ENCODE data around the gene PRKCSH. TPM values are rescaled to one million over a fixed set of nuclear protein-coding genes. Genes with fewer than 3 reads are reported as not detected.
"Not testable (repeated sequence)": the region's sequence is repeated elsewhere in the genome, so short reads cannot be mapped to it uniquely, and the experiment has no call there.

The PRKCSH gene
- total RNA-seq, 1 donor from 2014 or later: 288 TPM

DNA sequence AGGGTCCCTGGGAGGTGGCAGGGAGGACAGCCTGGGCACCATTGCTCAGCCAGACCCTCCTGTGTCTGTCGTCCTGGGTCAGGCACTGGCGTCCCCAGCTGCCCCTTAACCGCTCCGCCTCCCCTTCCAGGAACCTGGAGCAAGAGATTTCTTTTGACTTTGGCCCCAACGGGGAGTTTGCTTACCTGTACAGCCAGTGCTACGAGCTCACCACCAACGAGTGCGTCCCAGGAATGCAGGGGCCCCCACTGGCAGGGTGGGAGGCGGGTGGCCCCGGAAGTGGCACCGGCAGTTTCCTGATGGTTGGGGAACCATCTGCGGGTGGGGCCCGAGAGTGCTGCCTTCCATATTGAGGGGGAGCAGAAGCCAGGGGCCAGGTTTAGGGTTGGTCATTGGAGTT, 13.0 kb downstream of the PRKCSH start:
- no peak for DNase-seq (ENCODE audit: extremely low read depth, low read depth, low spot score)

DNA sequence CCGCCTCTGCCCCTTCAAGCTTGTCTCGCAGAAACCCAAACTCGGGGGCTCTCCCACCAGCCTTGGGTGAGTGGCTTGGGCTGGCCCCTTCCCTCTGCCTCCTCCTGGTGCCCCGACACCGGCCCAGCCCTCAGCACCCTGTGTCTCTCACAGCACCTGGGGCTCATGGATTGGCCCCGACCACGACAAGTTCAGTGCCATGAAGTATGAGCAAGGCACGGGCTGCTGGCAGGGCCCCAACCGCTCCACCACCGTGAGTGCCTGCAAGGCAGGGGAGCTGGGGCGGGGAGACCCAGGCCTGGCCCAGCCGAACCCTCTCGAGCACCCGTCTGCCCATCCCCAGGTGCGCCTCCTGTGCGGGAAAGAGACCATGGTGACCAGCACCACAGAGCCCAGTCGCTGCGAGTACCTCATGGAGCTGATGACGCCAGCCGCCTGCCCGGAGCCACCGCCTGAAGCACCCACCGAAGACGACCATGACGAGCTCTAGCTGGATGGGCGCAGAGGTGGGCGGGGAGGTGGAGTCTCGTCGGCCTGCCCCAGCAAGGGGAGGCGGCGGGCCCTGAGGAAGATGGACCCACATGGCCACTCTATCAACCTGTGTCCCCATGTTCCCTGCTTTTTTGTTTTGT, 13.6 kb downstream of the PRKCSH start:
- no peak for DNase-seq (ENCODE audit: extremely low read depth, low read depth, low spot score)

- no peak for DNase-seq (ENCODE audit: extremely low read depth, low read depth, low spot score)
These were observed 15.3 kb downstream of the PRKCSH start for GRCh38 chr19:11450570-11451326.

GRCh38 chr19:11451327-11451870, 16.0 kb downstream of the PRKCSH start:
- no peak for DNase-seq (ENCODE audit: extremely low read depth, low read depth, low spot score)

DNA sequence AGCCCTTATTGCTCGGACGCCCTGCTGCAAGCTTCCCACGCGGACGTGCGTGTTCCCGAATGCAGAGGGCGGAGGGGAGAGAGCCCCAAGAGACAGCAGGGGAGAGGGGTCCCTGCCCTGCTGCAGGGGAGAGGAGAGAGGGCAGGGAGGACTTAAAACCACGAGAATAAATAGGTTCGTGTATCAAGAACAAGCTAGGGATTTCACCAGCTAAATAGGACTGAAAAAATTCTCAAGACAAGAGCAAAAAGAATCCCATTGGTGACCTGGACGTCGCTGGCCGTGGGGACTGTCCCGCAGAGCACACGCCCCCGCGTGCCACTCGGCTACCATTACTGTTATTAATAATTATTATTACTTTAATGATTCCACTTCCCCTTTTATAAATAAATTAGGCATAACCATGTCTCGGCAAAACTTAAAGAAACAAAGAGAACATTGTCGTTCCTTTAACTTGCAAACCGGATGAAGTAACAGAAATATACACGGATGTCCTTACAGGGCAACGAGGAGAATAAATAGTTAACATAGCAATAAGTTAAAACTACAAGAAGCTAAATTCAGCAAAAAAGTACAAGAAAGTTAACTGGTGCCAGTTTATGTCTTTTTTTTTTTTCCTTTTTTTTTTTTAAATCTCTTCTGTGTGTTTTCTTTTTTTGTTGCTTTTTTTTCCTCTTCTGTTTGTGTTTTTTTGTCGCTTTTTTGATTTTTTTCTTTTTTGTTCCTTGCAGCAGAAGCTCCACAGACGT, 16.6 kb downstream of the PRKCSH start:
- no peak for DNase-seq (ENCODE audit: extremely low read depth, low read depth, low spot score)

GRCh38 chr19:11452620-11453310, 17.3 kb downstream of the PRKCSH start:
- DNase-seq (ENCODE audit: extremely low read depth, low read depth, low spot score): no peak

DNA sequence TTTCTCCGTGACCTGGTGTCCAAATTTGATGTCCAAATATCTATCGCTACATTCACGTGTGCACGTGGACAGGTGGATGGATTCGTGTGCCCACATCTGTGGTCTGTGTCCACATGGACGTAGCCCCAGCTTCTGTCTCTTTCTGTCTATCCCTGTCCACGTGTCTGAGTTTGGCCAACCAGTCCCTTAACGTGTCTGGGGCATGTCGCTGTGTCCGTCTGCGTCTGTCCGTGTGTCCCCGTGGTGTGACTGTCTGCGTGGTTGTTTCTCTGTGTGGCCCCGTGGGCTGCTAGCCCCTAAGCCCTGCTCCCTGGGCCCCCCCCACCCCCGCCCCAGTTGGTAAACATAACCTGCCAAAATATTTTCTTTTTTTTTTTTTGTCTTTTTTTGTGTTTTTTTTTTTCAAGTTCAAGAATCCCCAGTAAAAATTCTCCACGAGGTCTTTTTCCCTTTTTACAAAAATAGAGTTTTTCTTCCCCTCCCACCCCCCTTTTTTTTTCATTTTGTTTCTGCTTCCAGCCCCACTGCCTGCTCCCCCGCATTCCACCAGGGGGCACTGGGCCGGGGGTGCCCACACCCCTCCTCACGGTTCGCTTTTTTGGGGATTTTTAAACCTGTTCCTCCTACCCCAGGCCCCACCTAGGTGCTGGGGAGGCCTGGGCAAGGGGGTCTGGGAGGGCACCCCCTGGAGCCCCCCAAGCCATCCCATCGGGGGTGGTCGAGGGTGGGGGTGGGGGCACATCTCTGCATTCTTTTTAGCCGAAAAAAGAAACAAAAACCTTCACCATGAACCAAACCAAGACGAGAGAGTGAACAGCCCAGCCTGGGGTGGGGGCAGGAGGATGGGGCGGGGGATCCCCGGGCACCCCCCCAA, 18.3 kb downstream of the PRKCSH start:
- DNase-seq (ENCODE audit: extremely low read depth, low read depth, low spot score): no peak

- DNase-seq (ENCODE audit: extremely low read depth, low read depth, low spot score): not testable (repeated sequence)
These were observed 19.8 kb downstream of the PRKCSH start for GRCh38 chr19:11455233-11455554.

DNA sequence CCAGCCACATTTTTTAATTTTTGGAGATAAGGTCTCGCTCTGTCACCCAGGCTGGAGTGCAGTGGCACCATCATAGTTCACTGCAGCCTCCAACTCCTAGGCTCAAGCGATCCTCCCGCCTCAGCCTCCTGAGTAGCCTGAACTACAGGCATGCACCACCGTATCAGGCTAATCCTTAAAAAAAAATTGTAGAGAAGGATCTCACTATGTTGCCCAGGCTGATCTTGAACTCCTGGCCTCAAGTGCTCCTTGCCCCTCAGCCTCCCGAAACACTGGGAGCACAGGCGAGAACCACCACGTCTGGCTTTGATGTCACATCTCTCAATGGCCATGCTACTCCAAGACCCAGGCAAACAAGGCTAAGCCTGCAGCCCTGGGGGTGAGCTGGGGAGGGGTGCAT, 21.2 kb downstream of the PRKCSH start:
- DNase-seq (ENCODE audit: extremely low read depth, low read depth, low spot score): no peak

- no peak for DNase-seq (ENCODE audit: extremely low read depth, low read depth, low spot score)
These were observed 21.7 kb downstream of the PRKCSH start for GRCh38 chr19:11457115-11457514.

DNA sequence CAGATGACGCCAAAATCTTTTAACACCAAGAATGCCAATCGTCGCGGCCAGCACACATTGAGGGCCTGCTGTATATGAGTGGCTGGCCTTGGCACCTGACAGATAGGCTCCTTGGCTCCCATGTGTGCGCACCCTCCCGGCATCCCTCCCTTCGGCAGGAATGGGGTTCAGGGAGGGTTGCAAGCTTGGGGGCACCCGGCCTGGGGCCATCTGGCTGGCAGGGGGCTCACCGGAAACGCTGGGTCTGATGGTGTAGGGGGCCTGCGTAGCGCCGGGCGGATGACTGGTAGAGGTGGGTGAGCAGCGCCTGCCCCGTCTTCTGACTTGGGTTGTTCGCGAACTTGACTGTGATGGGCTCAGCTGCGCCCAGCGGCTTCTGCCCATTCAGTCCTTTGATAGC, 22.4 kb downstream of the PRKCSH start:
- no peak for DNase-seq (ENCODE audit: extremely low read depth, low read depth, low spot score)

DNA sequence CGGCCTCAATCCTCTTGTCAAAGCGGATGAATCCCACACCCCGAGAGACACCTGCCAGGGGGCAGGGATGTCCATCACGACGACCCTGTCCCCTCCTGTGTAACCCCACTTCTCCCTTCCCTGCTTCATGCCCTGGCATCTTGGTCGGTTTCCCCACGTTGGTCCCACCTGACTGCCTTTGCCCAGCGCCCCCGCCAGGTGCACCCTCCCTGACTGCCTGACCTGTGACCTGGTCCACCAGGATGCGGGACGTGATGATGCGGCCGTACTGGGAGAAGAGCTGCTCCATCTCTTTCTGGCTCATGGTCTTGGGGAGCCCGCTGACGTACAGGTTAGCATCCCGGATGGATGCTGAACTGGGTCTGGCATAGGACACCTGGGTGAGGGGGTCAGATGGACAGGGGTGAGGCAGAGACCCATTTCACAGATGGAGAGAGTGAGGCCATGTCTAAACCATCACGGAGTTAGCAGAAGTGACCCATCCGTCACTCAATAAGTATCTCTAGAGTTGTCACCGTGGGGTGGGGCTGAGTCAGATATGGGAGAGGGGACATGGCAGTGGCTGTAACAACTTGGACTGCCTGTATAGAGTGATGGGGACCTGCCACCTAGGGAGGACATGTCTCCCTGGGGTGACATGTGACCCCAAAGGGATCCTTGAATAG, 22.9 kb downstream of the PRKCSH start:
- no peak for DNase-seq (ENCODE audit: extremely low read depth, low read depth, low spot score)

DNA sequence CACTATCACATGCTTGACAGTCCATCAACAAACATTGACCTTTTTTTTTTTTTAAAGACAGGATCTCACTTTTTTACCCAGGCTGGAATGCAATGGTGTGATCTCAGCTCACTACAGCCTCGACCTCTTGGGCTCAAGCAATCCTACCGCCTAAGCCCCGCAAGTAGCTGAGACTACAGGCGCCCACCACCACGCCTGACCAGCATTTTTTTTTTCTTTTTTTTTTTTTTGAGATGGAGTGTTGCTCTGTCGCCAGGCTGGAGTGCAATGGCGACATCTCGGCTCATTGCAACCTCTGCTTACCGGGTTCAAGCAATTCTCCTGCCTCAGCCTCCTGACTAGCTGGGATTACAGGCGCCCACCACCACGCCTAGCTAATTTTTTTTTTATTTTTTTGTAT, 23.5 kb downstream of the PRKCSH start:
- DNase-seq (ENCODE audit: extremely low read depth, low read depth, low spot score): not testable (repeated sequence)

- DNase-seq (ENCODE audit: extremely low read depth, low read depth, low spot score): no peak
These were observed 24.8 kb downstream of the PRKCSH start for GRCh38 chr19:11460207-11460606.

- DNase-seq (ENCODE audit: extremely low read depth, low read depth, low spot score): no peak
These were observed 26.0 kb downstream of the PRKCSH start for GRCh38 chr19:11461453-11461852.

- DNase-seq (ENCODE audit: extremely low read depth, low read depth, low spot score): no peak
These were observed 28.0 kb downstream of the PRKCSH start for GRCh38 chr19:11463391-11463790.

- DNase-seq (ENCODE audit: extremely low read depth, low read depth, low spot score): no peak
These were observed 29.2 kb downstream of the PRKCSH start for GRCh38 chr19:11464333-11465265.

GRCh38 chr19:11465600-11465999, 30.2 kb downstream of the PRKCSH start:
- no peak for DNase-seq (ENCODE audit: extremely low read depth, low read depth, low spot score)

Measured in glomerular endothelial cell (primary cell).